HS-5 (cell line): Measurements from ENCODE around the gene GH2.
"Not testable (repeated sequence)": the region's sequence is repeated elsewhere in the genome, so short reads cannot be mapped to it uniquely, and the experiment has no call there.

Source experiments
- DNase-seq: peaks from one replicate; pipeline ENCODE4 v3.0.0-alpha.2; 2012; ENCODE audit warnings: low read depth

GH2 gene

DNA sequence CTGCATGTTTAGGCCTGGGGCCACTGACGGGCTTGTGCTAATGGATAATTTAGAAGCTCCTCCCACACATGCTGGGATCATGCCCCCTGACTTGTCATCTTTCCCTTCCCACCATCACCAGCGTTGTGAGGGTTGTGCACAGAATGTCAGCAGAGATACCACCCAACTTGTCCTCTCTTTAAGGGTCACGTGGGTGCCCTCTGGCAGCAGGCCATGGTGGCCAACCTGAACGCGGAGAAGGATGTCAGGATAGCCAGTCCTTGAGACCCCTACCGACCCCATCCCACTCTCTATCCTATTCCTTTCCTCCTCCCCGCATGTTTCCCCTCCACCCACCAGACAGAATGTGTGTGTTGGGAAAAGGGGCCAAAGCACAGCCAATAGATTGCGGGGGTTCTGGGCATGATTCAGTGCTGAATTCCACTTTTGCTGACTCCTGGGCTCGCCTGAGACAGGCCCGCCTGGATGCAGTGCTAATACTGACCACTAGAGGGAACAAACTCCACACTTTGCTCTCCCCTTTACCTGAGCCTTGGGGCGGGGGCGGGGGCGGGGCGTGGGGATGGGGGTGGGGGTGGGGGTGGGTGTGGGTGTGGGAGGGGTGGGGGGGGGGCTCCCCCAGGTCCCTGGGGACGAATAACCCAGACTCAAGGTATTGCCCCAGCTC, at the start of gene GH2:
TSS of gene GH2 (minus strand) at position 10 of the 667 bp plus-strand sequence. CDS start 143 bp downstream, outside the sequence.
- no peak for DNase-seq

DNA sequence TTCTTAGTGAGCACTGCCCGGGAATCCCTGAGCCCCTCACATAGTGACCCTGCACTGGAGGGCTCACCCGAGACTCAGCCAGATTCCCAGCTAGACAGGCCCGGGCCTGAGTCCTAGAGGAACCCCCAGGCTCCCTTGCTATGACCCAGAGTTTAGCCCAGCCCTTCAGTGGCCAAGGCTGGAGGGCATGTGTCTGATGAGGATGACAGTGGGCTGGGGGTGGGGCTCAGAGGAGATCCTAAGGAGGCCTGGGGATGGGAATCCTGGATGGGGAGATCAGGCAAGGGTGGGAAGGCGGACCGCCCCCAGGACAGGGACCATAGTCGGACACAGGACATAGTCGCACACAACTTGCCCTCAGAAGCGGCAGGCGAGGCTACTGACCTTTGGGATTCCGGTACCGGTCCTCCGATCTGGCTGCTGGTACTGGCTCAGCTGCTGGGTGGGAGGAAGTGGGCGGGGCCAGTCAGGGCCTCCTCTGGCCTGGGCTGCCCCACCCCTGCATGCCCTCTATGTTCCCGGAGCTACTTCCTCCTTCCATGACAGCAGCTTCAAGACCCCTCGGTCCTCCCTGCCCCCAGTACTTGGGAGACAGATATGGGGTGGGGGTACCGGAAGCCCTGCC, 49.3 kb upstream of the GH2 start:
- DNase-seq, result no peak

DNA sequence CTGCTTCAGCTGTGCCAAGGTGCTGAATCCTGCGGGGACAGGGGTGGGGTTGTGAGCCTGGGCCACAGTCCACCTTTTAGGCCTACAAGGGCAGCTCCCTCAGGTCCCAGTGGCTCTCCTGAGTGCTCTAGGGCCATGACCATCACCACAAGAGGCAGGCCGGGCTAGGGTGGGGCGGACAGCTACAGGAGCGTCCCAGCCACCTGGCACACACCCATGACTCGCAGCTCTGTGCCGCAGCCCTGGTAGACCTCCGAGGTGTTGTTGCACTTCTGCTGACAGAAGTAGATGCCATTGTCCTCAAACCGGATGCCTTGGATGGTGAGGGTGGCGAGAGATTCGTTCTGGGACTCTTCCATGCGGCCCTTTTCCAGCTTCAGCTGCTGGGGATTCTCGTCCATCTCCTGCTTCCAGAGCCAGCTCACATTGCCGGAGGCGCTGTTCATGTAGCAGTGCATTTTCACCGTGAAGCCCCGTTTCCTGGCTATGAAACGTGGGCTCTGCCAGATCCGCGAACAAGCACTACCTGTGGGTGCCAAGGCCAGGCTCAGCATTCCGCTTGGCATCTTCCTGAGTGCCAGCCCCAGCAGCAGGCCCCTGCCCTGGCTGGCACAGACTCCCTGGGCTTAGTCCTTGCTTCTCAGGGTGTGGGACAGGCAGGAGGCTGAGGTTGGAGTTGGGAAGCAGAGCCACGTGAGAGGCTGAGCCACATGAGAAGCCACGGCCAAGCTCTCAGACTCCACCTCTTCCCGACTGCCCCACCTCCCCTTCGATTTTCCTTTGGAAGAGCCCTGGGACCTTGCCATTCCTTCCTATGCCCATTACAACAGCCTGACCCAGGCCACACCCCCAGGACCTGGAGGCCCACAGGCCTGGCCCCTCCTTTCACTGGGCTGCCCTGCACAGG, 48.4 kb upstream of the GH2 start:
- no peak for DNase-seq

DNA sequence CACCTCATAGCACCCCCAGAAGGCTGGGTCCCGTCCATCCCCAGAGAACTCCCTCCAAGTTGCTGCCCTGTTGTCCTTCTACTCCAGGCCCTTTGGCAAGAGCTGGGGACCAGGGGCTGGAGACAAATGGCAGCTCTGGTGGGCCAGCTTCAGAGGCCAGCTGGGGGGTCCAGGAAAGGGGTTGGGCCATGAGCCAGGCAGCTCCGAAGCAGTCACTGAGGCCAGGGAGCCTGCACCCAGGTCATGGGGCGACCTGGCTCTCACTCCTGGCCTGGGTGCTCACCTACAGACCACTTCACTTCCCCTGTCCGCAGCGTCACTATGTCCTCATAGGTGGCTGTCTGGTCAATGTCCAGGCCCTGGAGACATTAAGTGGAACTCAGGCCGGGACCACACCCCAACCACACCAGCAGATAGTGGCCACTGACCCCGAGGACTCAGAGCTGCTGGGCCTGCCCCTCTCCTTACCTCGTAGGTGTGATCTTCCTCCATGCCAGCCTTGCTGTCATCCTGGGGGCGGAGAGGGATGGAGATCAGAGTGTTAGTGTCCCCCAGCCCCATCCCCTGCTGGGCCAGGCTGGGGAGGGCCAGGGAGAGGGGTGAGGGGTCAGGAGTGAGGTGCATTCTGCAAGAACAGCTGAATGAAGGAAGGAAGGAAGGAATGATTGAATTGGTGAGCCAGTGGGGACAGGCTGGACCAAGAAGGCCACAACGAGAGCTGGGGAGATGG, 47.4 kb upstream of the GH2 start:
- DNase-seq, result no peak

DNA sequence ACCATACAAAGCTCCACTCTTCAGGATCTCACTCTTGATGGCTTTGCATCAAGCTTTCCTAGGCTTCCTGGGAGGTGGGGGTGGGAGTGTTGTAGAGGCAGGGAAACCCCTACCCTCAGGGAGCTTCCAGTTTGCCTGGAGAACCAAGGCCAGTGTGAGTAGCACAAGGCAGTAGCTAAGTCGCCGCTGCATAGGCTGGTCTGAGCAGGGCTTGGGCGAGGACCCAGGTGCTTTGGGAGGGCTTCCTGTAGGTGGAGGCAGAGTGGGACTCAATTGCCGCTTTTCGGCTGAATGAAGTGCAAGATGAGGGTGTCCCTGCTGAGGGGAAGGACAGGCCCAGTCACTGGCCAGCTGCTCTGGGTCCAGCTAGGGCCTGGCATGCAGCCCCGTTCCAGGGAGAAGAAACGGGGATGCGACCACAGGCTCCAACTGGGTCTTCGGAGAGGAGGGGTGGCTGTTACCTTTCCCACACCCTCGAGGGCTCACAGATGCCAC, 46.5 kb upstream of the GH2 start:
- no peak for DNase-seq

DNA sequence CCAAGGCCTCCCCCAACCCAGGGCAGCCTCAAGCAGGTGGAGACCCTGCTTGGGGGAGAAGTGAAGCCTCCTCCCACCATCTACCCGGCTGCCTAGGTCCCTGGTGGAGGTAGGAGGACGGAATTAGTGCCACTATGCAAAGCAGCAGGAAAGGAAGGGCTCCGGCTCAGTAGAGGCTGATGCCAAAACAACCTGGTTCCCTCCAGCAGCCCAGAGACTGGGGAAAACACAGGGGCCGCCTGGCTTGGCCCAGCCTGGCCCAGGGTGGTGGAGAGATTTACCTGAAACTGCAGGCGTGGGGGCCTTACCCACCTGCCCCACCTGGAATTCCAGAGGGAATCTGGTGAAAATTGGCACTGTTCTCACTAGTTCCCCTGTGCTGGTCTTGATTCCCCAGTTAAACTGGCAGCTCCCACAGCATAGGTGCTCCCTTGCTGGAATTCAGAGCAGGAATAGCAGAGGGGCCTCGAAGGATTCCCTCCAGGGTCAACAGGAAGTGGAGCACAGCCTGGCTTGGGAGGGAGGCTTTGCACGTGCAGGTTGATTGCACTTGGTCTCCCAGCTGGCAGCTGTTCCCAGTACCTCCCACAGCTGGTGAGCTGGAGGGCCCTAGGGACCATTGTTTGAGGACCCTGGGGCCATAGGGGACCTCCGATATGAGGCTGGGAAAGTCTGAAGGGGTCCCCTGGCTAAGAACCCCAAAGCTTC, 45.9 kb upstream of the GH2 start:
- DNase-seq, result no peak

DNA sequence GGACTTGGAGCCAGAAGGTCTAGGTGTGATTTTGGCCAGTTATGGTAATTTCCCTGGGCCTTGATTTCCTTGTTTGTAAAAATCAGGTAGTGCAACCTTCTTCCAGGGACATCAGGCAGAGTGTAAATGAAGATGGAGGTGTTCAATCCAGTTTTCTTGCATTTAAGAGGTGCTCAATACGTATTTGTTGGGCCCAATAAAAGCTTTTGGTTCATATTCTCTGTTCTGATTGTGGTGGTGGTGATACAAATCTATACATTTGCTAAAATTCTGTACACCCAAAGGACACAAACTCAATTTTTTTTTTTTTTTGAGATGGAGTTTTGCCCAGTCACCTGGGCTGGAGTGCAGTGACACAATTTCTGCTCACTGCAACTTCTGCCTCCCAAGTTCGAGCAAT, 44.4 kb upstream of the GH2 start:
- DNase-seq, result no peak

DNA sequence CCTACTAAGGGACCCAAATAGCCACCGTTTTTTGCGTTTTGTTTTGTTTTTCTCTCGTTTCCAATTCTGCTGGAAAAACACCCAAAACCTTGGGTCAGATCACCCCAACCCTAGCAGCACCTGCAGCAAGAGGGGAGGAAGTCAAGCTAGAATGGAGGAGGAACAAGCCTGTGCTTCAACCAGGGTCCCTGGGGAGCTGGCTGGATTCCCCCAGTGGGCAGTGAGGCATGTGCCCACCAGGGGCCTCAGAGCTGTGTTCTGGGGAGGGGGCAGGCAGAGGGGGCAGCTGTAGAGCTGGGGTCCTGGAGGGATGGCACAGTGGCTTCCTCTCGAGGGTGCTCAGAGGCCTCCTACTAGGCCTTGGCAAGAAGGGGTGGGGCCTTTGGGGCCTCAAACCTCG, 43.9 kb upstream of the GH2 start:
- no peak for DNase-seq

DNA sequence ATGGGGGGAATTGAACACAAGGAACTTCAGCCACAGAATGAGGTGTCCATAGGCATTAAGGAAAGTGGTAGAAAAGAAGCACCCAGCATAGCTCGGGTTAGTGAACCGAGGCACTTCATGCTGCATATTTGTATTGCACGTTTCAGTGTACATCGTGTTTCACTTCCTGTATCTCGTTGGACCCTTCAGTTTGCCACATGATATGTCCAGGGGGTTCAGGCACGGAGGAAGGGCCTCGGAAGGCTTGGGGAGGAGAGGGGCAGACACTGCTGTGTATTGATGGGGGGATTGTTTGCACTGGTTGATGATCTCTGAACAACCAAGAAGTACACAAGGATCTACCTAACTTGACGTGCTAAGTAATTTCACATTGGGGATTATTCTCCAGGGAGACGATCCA, 40.7 kb upstream of the GH2 start:
- not testable (repeated sequence) for DNase-seq

DNA sequence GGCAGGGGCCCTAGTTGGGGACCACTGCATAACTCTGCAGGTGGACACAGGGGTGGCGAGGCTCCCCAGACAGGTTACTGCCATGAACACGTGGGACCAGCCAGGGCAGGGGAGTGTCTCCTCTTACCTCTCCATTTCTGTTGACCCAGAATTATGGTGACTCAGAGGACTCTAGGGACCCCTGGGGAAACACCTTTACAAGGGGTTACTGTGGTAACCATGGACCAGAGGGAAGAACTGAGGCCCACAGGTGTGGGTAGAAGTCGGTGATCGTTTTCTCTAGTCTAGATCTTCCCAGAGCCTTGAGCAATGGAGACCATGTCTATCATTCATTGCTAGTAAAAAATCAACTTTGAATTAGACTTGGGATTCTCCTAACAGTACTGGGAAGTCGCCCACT, 39.0 kb upstream of the GH2 start:
- not testable (repeated sequence) for DNase-seq

DNA sequence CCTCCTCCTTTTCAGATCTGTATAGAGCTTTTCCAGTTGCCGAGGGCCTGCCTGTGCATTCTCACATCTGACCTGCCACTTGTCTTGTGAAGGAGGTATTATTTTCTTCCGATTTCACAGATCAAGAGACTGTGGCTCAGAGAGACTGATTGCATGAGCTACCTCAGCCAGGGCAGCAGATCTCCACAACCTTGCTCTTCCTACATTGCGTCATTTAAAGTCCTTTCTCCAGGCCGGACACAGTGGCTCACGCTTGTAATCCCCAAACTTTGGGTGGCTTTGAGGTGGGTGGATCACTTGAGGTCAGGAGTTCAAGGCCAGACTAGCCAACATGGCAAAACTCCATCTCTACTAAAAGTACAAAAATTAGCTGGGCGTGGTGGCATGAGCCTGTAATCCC, 38.3 kb upstream of the GH2 start:
- not testable (repeated sequence) for DNase-seq

DNA sequence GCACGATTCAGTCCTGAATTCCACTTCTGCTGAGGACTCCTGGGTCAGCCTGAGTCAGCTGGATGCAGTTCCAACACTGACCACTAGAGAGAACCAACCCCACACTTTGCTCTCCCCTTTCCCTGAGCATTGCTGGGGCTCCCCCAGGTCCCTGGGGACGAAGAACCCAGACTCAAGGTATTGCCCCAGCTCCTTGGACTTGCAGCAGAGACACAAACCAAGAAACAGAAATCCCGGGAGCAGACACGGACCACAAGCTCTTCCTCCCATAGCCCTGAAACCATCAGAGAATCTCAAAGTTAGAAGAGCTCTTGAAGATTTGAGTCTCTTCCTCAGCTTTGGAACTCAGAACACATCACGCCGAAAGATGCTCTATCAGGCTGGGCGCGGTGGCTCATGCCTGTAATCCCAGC, 37.6 kb upstream of the GH2 start:
- DNase-seq, result peak; percentile 46

DNA sequence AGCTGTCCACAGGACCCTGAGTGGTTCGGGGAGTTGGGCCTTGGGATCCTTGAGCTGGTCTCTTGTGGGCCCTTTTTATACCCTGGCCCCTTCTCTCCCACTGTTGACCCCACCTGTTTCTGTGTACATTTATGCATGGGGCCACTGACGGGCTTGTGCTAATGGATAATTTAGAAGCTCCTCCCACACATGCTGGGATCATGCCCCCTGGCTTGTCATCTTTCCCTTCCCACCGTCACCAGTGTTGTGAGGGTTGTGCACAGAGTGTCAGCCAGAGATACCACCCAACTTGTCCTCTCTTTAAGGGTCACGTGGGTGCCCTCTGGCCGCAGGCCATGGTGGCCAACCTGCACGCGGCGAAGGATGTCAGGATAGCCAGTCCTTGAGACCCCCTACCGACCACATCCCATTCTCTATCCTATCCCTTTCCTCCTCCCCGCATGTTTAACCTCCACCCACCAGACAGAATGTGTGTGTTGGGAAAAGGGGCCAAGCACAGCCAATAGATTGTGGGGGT, 37.1 kb upstream of the GH2 start, which contains the start of gene GH1:
TSS of gene GH1 (minus strand) at position 51 of the 517 bp plus-strand sequence. CDS start 63 bp downstream, outside the sequence.
- DNase-seq, result not testable (repeated sequence)

DNA sequence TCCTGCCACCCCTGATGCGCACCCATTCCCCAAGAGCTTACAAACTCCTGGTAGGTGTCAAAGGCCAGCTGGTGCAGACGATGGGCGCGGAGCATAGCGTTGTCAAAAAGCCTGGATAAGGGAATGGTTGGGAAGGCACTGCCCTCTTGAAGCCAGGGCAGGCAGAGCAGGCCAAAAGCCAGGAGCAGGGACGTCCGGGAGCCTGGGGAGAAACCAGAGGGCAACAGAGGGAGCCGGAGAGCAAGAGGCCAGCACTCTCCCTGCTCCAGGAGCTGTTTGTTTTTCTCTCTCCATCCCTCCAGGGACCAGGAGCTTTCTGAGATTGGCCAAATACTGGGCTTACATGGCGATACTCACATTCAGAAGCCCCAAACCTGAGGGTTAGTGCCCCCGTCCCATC, 36.6 kb upstream of the GH2 start:
- no peak for DNase-seq

DNA sequence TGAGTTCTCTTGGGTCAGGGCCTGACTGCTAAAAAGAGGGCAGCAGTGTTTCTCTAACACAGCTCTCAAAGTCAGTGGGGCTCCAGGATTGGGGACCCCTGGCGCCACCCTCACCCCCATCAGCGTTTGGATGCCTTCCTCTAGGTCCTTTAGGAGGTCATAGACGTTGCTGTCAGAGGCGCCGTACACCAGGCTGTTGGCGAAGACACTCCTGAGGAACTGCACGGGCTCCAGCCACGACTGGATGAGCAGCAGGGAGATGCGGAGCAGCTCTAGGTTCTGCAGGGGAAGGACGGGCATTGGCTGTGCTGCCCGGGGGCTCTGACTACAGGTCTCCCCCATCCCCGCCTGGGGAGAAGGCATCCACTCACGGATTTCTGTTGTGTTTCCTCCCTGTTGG, 35.9 kb upstream of the GH2 start:
- no peak for DNase-seq

DNA sequence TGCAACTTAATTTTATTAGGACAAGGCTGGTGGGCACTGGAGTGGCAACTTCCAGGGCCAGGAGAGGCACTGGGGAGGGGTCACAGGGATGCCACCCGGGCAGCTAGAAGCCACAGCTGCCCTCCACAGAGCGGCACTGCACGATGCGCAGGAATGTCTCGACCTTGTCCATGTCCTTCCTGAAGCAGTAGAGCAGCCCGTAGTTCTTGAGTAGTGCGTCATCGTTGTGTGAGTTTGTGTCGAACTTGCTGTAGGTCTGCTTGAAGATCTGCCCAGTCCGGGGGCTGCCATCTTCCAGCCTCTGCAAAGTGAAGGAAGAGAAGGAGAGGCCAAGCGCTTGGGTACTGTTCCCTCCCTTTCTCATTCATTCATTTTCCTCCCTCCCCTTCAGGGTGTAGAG, 35.5 kb upstream of the GH2 start:
- DNase-seq, result not testable (repeated sequence)

DNA sequence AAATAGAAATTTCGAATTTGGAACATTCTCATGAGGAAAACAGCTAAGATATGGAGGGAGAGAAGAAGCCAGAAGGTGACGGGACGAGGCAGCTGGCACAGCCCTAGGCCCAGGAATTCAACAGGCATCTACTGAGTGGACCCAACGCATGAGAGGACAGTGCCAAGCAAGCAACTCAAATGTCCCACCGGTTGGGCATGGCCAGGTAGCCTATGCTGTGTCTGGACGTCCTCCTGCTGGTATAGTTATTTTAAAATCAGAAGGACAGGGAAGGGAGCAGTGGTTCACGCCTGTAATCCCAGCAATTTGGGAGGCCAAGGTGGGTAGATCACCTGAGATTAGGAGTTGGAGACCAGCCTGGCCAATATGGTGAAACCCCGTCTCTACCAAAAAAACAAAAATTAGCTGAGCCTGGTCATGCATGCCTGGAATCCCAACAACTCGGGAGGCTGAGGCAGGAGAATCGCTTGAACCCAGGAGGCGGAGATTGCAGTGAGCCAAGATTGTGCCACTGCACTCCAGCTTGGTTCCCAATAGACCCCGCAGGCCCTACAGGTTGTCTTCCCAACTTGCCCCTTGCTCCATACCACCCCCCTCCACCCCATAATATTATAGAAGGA, 34.9 kb upstream of the GH2 start:
- DNase-seq, result no peak

DNA sequence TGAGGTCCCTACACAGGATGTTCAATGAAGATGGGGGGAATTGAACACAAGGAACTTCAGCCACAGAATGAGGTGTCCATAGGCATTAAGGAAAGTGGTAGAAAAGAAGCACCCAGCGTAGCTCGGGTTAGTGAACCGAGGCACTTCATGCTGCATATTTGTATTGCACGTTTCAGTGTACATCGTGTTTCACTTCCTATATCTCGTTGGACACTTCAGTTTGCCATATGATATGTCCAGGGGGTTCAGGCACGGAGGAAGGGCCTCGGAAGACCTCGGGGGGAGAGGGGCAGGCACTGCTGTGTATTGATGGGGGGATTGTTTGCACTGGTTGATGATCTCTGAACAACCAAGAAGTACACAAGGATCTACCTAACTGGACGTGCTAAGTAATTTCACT, 34.0 kb upstream of the GH2 start:
- DNase-seq, result not testable (repeated sequence)

DNA sequence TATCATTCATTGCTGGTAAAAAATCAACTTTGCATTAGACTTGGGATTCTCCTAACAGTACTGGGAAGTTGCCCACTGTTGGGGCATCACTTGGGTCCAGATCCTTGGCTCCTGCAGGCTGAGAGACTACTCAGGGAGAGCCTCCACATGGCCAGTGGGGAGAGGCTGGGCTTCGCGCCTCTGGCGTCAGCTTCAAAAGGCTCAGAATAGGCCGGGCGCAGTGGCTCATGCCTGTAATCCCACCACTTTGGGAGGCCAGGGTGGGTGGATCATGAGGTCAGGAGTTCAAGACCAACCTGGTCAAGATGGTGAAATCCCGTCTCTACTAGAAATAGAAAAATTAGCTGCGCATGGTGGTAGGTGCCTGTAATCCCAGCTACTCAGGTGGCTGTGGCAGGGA, 32.7 kb upstream of the GH2 start:
- no peak for DNase-seq

DNA sequence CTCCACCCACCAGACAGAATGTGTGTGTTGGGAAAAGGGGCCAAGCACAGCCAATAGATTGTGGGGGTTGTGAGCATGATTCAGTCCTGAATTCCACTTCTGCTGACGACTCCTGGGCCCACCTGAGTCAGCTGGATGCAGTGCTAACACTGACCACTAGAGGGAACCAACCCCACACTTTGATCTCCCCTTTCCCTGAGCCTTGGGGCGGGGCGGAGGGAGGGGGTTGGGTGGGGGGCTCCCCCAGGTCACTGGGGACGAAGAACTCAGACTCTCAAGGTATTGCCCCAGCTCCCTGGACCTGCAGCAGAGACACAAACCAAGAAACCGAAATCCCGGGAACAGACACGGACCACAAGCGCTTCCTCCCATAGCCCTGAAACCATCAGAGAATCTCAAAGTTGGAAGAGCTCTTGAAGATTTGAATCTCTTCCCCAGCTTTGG, 29.9 kb upstream of the GH2 start:
- no peak for DNase-seq
